ENCODE measurements around the gene EFNB1. TPM values are rescaled to one million over a fixed set of nuclear protein-coding genes. Genes with fewer than 3 reads are reported as not detected.

The EFNB1 gene
- total RNA-seq, 2 donors from 2014 or later: 19.4 to 21.7 TPM

DNA sequence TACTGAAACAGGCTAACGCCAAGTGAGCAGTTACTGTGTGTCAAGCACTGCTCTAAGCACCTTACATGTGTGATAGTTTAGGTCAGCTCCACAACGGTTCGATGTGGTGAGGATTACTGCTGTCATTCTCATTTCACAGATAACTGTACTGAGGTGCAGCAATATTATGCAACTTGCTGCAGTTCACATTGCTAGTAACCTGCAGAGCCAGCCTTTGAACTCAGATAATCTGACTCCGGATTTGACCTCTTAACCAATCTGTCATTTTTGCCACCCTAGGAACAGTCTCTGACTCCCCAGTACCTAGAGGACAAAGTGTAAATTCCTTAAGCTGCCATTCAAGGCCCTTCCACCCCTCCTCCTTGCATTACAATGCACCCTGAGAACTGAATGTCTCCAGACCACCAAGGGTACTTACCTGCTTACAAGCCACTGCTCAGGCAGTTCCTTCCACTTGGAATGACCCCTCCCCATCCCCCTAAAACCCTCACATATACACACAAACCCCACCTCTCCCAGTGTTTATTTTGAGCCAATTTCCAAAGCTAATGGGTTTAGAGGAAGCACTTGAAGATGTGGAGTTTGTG, 24.9 kb downstream of the EFNB1 start:
- Histone ChIP-seq H3K27ac (no peak overlapping the region), H3K4me3 (no peak overlapping the region), H3K4me1 (ENCODE audit: control insufficient read depth in 1 of 2, low read depth in 2 of 2) (no peaks in the 10 kb centered on the region), H3K36me3 (no peaks in the 10 kb centered on the region), H3K27me3 (replicated peaks; ENCODE audit: insufficient read depth) (no peaks in the 10 kb centered on the region), H3K9me3 (no peaks in the 10 kb centered on the region)
- no peak for ATAC-seq (ENCODE audit: insufficient number of reproducible peaks, low FRiP score, low read depth)
- TF ChIP-seq, protein P1, sequence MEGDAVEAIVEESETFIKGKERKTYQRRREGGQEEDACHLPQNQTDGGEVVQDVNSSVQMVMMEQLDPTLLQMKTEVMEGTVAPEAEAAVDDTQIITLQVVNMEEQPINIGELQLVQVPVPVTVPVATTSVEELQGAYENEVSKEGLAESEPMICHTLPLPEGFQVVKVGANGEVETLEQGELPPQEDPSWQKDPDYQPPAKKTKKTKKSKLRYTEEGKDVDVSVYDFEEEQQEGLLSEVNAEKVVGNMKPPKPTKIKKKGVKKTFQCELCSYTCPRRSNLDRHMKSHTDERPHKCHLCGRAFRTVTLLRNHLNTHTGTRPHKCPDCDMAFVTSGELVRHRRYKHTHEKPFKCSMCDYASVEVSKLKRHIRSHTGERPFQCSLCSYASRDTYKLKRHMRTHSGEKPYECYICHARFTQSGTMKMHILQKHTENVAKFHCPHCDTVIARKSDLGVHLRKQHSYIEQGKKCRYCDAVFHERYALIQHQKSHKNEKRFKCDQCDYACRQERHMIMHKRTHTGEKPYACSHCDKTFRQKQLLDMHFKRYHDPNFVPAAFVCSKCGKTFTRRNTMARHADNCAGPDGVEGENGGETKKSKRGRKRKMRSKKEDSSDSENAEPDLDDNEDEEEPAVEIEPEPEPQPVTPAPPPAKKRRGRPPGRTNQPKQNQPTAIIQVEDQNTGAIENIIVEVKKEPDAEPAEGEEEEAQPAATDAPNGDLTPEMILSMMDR (IDR thresholded peaks at IDR 0.05): no peak
- no peak for DNase-seq (ENCODE audit: low spot score)

DNA sequence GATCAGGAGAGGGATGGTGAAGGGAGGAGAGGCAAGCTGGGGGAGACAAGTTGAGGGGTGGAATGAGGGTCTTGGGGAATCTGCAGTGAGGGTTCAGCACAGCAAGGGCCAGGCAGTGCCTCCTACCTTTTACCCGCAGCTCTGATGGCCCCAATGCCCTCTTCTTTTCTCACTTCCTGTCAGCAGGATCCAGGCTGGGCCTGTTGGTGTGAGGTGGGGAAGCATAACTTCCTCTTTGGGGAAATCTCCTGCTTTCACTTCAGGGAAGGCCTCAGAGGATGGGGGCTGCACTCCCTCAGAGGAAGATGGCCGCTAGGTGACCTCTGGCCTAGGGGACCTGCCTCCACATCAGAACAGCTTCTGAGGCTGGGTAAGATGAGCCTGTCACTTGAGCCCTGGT, 36.5 kb downstream of the EFNB1 start:
- Histone ChIP-seq H3K27me3 (replicated peaks; ENCODE audit: insufficient read depth) (no peaks in the 10 kb centered on the region), H3K27ac (no peak overlapping the region), H3K4me3 (no peak overlapping the region), H3K4me1 (ENCODE audit: control insufficient read depth in 1 of 2, low read depth in 2 of 2) (no peaks in the 10 kb centered on the region), H3K36me3 (no peaks in the 10 kb centered on the region), H3K9me3 (no peaks in the 10 kb centered on the region)
- DNase-seq (ENCODE audit: low spot score) (no peak), ATAC-seq (ENCODE audit: insufficient number of reproducible peaks, low FRiP score, low read depth) (no peak)
- TF ChIP-seq, protein P1 (IDR thresholded peaks at IDR 0.05): no peak

- TF ChIP-seq, protein P1 (IDR thresholded peaks at IDR 0.05): no peak
- no peaks in the 10 kb centered on the region for H3K27me3 ChIP-seq (replicated peaks; ENCODE audit: insufficient read depth)
- no peak overlapping the region for H3K4me3 ChIP-seq
- no peak overlapping the region for H3K27ac ChIP-seq
- no peaks in the 10 kb centered on the region for H3K4me1 ChIP-seq (ENCODE audit: control insufficient read depth in 1 of 2, low read depth in 2 of 2)
- H3K36me3 ChIP-seq: no peaks in the 10 kb centered on the region
- DNase-seq (ENCODE audit: low spot score) (no peak), ATAC-seq (ENCODE audit: insufficient number of reproducible peaks, low FRiP score, low read depth) (no peak)
- H3K9me3 ChIP-seq: no peaks in the 10 kb centered on the region
Measured at GRCh38 chrX:68865926-68866325, 37.1 kb downstream of the EFNB1 start.

DNA sequence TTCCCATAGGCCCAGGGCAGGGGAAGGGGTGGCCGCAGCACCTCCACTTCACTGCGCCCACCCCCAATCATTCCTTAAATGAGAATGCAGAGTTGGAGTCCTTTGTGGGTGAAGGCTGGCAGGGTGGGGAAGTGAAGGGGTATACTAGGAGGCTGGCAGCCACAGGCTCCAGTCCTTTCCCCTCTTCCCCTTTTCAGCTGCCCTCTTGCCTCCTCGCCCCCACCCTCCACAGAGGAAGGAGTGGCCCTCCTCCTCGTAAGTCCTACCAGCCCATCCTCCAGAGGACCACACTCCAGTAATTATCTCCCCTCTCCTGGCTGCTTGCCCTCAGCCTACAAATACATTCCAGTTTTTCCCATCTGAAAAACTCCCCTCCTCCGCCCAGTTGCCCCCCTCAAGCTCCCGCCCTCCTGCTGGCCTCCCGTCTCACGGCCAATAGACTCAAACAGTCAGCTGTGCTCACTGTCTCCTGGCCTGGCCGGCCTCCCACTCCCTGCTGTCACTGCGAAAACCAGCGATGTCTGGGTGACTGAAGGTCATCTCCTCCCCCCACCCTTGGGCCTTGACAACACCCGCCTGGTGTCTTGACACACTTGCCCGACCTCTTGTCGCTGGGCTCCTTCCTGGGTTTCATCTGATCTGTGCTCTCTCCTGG, 38.8 kb downstream of the EFNB1 start:
- Histone ChIP-seq H3K27ac (no peak overlapping the region), H3K4me3 (no peak overlapping the region), H3K27me3 (replicated peaks; ENCODE audit: insufficient read depth) (no peaks in the 10 kb centered on the region), H3K4me1 (ENCODE audit: control insufficient read depth in 1 of 2, low read depth in 2 of 2) (no peaks in the 10 kb centered on the region), H3K36me3 (no peaks in the 10 kb centered on the region), H3K9me3 (no peaks in the 10 kb centered on the region)
- TF ChIP-seq, protein P1 (IDR thresholded peaks at IDR 0.05): no peak
- DNase-seq (ENCODE audit: low spot score): no peak
- ATAC-seq (ENCODE audit: insufficient number of reproducible peaks, low FRiP score, low read depth): no peak

DNA sequence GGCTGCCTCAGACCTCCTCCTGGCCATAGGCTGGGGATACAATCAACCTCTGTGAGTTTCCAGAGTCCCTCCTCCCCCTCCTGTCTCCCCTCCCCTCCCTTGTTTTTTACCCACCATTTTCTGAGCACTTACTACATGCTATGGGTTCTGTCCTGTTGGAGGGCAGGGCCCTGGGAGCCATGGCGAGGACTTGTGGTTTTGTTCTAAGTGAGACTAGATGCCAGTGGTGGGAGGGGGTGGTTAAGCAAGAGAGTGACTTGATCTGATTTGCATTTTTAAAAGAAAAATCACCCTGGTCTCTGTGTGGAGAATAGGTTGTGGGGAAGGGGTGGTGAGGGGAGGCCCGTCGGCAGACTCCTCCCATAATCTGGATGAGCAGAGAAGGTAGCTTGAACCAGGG, 39.5 kb downstream of the EFNB1 start:
- no peak for ATAC-seq (ENCODE audit: insufficient number of reproducible peaks, low FRiP score, low read depth)
- no peak overlapping the region for H3K27ac ChIP-seq

More for the DNA sequence above, 39.5 kb downstream of the EFNB1 start:
- H3K4me1 ChIP-seq (ENCODE audit: control insufficient read depth in 1 of 2, low read depth in 2 of 2): no peaks in the 10 kb centered on the region
- H3K36me3 ChIP-seq: no peaks in the 10 kb centered on the region
- no peaks in the 10 kb centered on the region for H3K27me3 ChIP-seq (replicated peaks; ENCODE audit: insufficient read depth)
- no peaks in the 10 kb centered on the region for H3K9me3 ChIP-seq
- no peak overlapping the region for H3K4me3 ChIP-seq
- no peak for DNase-seq (ENCODE audit: low spot score)
- TF ChIP-seq, protein P1 (IDR thresholded peaks at IDR 0.05): no peak

Measured in thoracic aorta (tissue), 2 donors.